HEK293 (cell line): Measurements from ENCODE around the gene RAB11A.

Experiments used
- ZNF335 ChIP-seq: fragments of 450-650 bp; formaldehyde crosslinking; conservative IDR thresholded peaks from 2 replicates; pipeline ENCODE4 v1.5.1; 2016; ENCODE audit warnings: missing biosample characterization, missing genetic modification characterization
- ZNF623 ChIP-seq: fragments of 450-650 bp; formaldehyde crosslinking; IDR thresholded peaks from 2 replicates; pipeline ENCODE4 v1.5.1; 2016; ENCODE audit warnings: missing biosample characterization, missing genetic modification characterization
- TF ChIP-seq, protein P1 (sequence below): fragments of 450-650 bp; formaldehyde crosslinking; IDR thresholded peaks from 2 replicates; pipeline ENCODE4 v1.5.1; 2017; ENCODE audit warnings: missing biosample characterization, mild to moderate bottlenecking, missing genetic modification characterization, moderate library complexity
- TF ChIP-seq, protein P2 (sequence below): fragments of 450-650 bp; formaldehyde crosslinking; IDR thresholded peaks from 2 replicates; pipeline ENCODE4 v1.5.1; 2016; ENCODE audit warnings: missing biosample characterization, missing genetic modification characterization

DNA sequence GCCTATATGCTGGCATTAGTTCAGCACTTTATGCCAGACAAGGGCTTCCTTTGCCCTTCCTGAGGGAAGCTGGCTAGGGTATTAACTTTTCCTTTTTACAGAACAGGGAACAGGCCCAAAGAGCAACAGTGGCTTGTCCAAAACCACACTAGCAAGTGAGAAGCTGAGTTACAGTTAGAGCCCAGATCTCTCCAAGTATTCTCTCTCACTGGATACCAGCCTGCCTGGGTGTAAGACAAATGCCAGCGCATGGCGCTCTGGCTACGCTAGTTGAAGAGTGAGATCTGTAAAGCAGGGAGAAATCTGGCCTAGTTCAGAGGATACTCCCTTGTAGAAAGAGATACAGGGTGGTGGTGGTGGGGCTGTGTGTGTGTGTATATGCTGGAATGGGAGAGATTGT, 38.4 kb downstream of the RAB11A start:
- TF ChIP-seq, protein P1, sequence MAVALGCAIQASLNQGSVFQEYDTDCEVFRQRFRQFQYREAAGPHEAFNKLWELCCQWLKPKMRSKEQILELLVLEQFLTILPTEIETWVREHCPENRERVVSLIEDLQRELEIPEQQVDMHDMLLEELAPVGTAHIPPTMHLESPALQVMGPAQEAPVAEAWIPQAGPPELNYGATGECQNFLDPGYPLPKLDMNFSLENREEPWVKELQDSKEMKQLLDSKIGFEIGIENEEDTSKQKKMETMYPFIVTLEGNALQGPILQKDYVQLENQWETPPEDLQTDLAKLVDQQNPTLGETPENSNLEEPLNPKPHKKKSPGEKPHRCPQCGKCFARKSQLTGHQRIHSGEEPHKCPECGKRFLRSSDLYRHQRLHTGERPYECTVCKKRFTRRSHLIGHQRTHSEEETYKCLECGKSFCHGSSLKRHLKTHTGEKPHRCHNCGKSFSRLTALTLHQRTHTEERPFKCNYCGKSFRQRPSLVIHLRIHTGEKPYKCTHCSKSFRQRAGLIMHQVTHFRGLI (tag by site-specific recombination): no peak
- TF ChIP-seq, protein P2, sequence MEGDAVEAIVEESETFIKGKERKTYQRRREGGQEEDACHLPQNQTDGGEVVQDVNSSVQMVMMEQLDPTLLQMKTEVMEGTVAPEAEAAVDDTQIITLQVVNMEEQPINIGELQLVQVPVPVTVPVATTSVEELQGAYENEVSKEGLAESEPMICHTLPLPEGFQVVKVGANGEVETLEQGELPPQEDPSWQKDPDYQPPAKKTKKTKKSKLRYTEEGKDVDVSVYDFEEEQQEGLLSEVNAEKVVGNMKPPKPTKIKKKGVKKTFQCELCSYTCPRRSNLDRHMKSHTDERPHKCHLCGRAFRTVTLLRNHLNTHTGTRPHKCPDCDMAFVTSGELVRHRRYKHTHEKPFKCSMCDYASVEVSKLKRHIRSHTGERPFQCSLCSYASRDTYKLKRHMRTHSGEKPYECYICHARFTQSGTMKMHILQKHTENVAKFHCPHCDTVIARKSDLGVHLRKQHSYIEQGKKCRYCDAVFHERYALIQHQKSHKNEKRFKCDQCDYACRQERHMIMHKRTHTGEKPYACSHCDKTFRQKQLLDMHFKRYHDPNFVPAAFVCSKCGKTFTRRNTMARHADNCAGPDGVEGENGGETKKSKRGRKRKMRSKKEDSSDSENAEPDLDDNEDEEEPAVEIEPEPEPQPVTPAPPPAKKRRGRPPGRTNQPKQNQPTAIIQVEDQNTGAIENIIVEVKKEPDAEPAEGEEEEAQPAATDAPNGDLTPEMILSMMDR (tag by site-specific recombination): no peak
- TF ChIP-seq ZNF335 (tag by site-specific recombination): no peak
- no peak for TF ChIP-seq ZNF623 (tag by site-specific recombination)
